ENCODE measurements around the gene LRRC27.

DNA sequence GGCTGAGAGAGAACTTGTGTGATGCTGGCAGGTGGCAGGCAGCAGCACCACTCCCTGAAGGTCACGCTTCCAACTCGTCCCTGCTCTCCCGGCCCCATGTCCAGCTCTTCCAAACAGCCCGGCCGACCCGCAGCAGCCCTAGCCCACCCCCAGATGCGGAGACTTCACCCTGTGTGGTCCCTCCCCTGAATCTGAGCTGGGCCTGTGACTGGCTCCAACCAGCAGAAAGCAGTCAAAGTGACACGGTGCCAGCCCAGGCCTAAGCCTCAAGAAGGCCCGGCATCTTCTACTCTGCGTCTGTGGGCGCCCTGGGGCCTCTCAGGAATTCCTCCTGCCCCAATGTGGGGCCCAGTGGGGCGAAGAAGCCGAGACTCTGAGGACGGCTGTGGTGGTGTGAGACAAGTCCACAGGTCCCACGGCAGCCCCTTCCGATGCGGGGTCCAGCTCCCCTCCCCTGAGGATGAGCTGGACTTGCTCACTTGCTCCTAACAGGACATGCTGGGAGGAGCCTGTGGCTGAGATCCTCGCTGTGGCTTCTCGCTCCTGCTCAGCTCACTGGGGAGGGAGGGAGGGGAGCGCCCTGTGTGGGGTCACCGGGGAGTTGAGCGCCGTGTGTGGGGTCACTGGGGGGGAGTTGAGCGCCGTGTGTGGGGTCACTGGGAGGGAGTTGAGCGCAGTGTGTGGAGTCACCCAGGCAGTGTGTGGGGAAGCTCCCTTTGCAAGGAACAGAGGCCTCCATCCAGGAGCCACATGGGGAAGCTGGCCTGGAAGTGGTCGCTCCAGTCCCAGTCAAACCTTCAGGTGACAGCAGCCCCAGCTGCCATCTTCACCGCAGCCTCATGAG is 33.7 kb upstream of the LRRC27 start:
- TF ChIP-seq, protein P1, sequence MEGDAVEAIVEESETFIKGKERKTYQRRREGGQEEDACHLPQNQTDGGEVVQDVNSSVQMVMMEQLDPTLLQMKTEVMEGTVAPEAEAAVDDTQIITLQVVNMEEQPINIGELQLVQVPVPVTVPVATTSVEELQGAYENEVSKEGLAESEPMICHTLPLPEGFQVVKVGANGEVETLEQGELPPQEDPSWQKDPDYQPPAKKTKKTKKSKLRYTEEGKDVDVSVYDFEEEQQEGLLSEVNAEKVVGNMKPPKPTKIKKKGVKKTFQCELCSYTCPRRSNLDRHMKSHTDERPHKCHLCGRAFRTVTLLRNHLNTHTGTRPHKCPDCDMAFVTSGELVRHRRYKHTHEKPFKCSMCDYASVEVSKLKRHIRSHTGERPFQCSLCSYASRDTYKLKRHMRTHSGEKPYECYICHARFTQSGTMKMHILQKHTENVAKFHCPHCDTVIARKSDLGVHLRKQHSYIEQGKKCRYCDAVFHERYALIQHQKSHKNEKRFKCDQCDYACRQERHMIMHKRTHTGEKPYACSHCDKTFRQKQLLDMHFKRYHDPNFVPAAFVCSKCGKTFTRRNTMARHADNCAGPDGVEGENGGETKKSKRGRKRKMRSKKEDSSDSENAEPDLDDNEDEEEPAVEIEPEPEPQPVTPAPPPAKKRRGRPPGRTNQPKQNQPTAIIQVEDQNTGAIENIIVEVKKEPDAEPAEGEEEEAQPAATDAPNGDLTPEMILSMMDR (IDR thresholded peaks at IDR 0.05) = no peak
- TF ChIP-seq POLR2A (IDR thresholded peaks at IDR 0.05) = no peak
